HG03159 (cell line): Measurements from ENCODE around the gene IRF2BPL.
"Not testable (repeated sequence)": the region's sequence is repeated elsewhere in the genome, so short reads cannot be mapped to it uniquely, and the experiment has no call there.

Experiments used
- ATAC-seq: cut with Tn5 transposase; IDR thresholded peaks from one replicate; pipeline ENCODE4 v1.9.1; 2021; ENCODE audit warnings: mild to moderate bottlenecking, moderate library complexity; ENCODE audit not compliant: unreplicated experiment

Gene IRF2BPL

DNA sequence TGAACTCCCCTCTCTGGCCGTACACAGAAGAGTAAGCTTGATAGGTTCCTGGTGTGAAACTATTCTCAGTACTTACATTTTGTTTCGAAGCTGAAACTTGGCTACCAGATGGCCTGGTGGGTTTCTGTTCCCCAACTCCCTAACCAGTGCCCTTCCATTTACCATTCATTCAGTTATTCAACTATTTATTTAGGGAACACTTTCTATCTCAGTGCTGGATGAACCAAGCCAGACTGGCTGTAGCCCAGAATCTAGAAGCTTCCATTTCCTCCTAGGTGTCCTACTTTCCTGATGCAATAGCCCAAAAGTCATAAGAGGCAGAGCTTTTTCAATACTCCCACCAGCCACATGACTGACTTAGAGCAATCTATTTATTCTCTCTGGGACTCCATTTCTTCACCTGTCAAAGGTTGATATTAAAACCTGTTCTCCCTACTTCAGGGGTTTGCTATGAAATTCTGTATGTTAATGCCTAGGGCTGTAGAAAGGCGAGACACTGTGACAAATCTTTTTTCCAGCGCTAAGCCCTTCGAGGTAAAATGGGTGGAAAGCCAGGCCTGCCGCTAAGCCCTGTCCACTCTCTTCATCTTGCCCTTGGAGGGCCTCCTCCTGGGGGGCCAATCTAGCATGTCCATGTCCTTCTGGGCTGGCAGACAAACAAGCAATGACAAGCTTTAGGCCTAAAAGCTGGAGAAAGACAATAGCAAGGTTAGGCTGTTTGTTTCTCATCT is 8.1 kb upstream of the IRF2BPL start:
- no peak for ATAC-seq

DNA sequence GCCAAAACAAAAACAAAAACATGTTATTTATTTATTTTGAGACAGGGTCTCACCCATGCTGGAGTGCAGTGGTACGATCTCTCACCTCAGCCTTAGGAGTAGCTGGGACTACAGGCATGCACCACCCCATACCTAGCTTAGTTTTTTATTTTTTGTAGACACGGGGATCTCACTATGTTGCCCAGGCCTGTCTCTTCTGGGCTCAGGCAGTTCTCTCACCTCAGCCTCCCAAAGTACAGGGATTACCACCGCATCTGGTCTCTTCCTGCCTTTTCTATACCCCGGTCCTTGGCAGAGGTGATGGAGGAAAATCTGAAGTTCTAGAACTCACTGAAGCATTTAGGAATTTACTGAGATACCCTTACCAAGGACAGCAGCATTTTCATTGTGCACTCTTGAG is 6.8 kb upstream of the IRF2BPL start:
- no peak for ATAC-seq

DNA sequence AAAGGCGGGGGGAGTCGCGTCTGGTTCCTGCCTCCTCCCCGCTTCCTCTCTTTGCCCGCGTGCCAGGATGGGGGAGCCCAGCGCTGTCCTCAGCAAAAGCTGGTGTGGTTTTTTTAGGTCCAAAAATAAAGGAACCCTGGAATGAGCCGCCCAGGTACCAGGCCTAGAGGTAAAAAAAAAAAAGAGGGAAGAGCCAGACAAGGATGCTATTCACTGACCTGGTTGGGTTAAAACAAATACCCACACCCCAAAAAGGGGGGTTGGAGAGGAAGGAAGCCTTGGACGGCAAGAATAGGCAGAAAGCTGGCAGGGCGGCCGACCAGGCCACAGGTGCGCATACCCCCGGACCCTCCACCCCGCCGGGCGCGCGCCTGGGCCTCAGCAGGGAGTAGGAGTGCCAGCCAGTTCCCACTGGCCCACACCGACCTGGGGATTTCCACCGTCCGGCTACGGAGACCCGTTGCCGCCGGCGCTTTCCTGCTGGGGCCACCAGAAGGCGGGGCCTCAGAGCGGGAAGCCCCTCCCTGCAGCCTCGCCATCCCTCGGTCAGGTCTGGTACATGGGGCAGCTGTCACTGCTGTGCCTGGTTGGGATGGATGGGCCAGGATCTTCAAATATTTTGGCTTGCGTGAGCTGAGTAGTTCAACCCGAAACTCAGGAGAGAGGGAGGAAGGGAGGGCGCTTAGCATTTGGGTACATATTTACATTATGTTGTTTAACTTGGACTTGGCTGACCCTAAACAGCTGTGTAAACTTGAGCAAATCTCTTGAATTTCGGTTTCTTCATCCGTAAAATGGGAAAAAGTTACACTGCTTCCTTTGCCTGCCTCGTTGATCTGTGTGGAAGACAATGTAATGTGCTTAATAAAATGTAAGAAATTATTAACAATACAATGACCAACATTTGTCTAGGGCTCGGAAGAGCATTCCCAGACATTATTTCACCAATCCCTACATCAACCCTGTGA is 5.4 kb upstream of the IRF2BPL start:
- peak; percentile 67 for ATAC-seq

DNA sequence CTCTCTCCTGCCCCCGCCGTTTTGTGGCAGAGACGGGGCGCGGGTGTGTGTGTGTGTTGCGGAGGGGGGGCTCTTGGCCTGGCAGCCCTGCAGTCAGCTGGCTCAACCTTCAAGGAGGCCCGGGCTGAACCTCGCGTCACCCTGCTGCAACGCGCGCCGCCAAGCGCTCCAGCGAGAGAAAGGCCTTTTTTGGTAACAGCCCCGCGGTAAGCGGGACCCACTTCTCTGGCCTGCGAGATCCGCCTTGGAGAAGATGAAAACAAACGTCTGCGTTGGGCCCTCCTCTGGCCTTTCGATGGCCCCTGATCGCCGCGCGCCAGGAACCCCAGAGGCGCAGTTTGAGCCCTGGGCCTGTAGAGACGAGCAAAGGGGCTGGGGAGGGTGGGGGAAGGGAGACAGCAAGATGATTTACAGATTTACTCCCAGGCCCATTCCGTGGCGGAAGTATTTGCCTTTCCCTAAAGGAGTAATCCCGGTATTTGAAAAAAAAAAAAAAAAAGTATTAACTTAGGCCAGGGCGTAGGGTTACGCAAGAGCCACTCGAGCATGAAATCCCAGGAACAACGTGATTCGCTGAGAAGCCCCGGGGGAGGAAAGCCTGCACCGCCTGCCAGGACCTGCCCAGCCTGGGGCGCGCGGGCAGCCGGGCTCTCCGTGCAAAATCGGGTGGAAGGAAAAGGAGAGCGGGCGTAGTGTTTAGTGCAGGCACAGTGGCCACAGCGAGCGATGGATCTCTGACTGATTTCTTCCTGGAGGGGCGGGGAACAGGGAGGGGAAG is 4.5 kb upstream of the IRF2BPL start:
- ATAC-seq, result peak; percentile 4

DNA sequence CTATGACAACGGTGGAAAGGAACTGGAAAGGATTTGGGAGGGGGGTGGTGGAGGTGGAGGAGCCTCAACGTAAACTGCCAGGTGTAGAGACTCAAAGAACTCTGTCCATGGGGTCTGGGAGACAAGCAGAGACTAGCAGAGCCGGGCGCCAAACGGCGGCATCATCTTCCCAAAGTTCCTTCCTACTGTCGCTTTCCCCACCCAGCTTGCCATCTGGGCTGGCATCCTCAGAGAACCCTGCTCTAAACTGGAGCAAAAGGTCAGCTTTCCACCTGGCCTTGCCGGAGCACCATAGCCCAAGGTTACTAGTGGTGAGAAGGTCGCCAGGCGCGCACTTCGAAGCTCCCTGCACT is 4.0 kb upstream of the IRF2BPL start:
- ATAC-seq, result no peak

DNA sequence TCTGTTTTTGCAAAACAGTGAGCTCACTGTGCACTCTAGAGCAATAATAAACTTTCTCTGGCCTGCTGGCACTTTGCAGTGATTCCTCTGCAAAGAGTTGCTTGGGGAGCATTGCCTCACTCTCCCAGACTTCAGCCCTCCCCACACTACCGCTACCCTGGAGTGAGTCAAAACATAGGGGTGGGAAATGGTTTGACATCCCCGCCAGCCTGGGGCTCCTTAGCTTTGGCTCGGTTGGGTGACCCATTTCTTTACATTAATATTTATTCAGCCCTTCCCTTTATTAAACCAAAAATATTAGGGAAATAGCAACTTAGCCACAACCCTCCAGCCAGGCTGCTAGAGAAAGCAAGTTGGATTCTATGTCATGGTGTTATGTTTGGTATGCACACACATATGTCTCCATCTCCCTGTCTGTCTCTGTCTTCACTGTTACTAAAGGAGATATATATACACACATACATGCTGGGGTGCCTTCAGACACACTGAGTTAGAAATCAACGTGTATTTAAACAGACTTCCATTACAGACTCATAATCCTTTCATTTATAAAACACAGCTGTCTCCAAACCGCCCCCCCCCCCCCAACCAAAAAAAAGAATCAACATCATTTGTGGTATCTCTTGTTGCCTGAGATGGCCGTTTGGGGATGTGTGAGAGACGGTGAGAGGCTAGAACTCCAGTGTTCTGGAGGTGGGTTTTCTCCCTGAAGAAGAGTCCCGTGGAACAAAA is 3.4 kb upstream of the IRF2BPL start:
- ATAC-seq, result no peak

DNA sequence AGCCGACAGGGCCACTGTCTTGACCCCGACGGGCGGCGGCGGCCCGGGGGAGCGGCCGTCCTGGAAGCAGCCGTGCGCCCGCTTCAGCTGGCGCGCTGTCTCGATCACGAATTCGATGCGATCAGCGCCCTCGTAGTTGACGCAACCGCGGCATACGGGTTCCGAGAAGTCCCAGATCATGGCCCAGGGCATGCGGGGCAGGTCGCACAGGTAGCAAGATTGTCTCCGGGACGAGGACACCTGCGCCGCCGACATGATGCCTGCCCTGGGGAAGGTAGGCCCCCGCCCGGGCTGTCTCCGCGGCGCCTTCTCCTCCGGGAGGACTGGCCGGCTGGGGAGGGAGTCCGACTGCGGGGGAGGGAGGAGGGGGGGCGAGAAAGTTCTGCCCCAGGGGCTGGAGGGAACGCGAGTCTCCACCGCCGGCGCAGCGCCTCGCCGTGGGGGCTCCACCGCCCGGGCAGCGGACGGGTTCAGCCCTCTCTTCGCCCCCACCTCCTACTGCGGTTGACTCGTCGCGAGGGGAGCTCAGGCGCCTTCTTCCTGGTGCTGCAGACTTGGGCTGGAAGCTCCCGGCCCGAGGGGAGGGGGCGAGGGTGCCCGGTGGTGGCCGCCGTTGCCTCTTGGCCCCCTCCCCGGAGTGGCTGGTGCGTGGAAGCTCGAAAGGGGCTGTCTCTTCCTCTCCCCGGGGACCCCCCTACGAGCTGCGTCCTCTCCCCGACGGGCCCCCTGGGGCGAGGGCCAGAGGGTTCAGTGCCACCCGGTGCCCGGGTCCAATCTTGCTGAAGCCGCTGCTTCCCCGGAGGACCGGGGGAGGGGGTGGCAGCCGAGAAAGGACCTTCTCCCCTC is 747 bp downstream of the IRF2BPL start:
- ATAC-seq, result peak; percentile 30

DNA sequence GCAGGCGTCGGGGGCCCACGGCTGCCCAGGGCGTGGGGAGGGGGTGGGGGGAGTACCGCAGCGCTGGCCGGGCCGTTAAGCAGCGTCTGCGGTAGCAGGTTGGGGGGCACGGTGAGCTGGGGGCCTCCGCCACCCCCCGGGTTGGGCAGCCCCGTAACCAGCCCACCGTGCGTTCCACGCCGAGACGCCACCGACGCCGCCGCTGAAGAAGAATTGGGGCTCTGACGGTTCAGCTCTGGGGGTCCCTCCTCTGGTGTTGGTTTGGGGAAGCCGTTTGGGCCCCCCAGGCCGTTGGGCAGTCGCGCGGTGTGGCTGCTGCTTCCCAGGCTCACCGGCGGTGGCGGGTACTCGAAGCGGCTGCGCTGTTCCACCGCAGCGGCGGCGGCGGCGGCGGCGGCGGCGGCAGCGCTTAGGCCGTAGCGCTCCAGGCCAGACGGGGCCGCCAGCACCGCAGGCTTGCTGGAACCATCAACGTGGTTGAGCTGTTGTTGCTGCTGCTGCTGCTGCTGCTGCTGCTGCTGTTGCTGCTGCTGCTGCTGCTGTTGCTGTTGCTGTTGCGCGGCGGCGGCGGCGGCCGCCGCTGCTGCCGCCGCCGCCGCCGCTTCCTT is 1.5 kb downstream of the IRF2BPL start:
- ATAC-seq, result peak; percentile 16

DNA sequence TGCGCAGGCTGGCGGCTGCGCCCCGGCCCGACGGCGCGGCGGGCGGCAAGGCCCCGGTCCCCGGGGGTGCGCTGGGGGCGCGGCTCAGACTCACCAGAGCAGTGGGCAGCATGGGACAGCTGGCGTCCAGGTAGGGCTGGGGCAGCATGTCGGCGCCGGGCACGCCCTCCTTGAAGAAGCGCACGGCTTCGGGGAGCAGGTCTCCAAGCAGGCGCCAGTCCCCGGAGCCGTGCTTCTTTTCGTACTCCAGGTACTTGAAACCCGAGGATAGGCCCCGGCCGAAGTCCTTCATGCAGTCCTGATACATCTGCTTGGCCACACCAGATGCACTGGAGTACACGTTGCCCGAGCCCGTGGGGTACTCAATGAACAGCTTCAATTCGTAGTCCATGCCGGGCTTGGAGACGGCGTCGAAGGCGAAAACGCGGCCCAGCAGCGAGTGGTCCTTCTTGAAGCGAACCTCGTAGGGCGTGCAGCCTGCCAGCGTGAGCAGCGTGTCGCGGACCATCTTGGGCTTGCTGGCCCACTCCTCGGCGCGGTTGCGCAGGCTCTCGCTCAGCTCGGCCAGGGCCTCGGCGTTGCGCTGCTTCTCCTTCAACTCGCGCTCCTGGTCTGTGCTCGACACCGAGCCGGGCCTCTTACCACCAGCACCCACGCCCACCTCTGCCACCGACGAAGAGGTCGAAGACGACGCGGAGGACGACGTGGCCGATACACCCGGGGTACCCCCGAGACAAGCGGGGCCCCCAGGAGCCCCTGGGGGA is 2.2 kb downstream of the IRF2BPL start:
- ATAC-seq, result no peak

DNA sequence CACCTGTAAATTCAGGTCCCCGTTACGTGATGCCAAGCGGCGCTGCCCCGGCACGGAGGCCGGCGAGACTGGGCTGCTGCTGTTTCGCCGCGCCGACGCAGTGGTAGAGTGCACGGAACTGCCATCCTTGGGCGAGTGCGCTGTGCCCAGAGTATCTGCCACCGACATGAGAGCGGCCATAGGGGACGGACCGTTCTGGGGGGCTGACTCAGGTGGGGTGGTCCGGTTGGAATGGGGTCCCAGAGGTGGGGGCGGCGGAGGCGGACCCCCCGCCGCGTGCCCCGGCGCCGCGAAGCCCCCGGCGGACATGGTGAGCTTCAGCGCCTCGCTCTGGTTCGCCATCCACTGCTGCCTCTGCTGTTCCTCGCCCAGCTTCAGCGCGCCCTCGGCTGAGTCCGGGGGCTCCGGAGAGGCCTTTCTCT is 2.8 kb downstream of the IRF2BPL start:
- no peak for ATAC-seq

DNA sequence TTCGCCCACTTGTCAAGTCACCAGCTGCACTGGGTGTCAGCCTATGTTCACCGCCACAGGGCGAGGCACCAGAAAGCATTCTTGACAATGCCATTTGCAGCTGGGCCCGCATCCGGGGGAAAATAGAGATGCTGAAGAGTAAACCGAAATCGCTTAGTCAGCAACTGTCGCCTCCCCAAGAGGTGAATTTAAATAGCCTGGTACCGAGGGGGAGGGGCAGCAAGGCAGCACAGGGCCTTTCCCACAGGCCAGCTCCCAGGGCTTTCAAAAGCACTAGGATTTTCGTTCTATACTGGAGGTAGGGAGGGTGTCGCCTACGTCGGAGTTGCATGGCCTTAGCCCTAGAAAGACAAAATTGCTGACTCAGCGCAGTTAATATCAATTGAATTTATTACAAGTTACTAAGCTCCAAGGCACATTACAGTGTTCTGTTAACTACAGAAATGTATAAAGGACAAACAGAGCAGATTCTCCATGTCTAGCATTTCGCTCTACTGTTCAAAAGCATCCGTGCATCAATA is 4.3 kb downstream of the IRF2BPL start:
- ATAC-seq, result no peak

DNA sequence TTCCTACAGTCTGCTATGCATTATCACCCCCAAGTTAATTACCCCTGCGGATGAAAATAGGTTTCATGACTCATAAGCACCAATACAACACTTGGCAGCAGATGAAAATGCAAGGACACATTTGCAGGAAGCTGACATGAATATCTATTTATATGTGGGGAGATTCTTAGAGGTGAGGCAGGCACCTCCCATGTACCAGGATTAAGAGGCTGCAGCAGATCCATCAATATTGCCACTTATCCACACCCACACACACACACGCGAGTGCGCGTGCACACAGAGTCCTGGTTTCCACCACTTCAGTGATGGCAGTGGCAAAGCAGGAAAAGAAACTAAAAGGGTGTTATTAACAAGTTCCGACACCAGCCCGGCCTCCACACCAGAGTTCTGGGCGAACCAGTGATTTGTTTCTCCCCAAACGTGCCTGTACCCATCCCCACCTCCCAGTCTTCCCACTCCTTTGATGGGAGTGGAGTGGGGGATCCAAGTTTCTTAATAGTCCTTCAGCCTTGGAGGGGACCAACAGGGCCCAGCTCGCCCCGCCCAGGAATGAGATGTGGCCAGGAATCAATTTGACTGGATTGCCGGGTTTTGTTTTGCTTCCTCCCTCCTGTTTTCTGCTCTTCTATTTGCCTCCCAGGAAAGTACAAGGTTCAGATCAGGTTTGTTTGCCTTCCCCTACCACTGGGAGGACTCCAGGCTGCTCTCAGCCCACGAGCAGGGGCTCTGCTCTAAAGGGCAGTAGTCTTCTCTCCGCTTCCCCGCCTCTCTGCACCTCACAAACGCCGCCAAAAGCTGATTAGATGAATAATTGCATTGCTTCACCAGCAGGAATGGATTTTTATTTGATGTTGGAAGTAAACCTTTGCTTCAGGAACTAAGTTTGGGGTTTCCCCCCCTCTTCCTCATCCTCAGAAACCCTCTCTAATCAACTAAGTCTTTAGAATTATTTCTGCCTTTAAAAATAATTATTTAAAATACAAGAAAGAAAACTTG is 5.2 kb downstream of the IRF2BPL start:
- ATAC-seq, result no peak

DNA sequence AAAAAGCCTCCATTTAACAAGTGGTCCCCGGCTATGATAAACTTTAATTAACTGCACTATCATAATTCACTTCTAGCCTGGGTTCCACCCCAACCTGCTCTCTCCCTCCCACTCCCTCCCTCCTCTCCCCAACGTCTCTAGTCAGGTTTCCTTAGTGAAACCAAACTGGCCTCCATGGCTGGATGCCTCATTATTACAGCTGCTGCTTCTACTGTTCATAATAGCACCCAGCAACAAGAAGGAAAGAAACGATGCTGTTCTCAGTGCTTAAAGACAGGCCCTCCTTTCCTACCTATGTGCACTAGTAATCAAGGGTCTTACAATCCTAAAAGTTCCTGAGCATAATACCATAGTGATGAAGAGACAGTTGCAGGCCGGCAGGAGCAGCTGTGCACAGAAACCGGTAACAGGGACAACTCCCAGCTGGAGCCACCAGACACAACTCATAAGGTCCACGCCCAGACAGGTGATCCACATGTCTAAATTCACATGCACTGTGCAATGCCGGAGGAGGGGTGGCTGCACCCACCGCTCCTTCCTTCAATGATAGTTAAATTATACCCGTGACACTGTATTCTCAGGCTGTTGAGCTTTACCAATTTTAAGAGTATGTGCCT is 6.2 kb downstream of the IRF2BPL start:
- ATAC-seq, result no peak

DNA sequence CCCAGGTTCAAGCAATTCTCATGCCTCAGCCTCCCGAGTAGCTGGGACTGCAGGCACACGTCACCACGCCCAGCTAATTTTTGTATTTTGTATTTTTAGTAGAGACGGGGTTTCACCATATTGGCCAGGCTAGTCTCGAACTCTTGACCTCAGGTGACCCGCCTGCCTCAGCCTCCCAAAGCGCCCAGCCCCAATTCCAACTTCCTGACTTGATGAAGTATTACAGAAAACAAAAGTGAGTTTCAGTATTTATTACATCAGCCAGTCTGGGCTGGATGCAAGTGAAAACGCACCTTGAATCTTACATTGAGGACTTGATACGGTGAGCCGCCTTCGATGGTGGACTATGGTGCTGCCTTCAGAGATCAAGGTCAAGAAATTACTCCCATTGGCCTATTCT is 7.1 kb downstream of the IRF2BPL start:
- ATAC-seq, result not testable (repeated sequence)

DNA sequence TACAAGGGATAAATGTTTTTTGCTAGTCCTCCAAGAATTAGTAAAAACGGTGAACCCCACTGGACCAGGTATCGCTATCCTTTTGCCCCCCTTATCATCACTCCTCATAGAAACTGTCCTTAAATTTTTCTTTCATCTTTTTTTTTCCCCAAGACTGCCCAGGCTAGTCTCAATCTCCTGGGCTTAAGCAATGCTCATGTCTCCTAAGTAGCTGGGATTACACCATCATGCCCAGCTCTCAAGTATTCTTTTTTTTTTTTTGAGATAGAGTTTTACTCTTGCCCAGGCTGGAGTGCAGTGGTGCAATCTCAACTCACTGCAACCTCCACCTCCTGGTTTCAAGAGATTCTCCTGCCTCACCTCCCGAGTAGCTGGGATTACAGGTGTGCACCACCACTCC is 9.7 kb downstream of the IRF2BPL start:
- ATAC-seq, result no peak

DNA sequence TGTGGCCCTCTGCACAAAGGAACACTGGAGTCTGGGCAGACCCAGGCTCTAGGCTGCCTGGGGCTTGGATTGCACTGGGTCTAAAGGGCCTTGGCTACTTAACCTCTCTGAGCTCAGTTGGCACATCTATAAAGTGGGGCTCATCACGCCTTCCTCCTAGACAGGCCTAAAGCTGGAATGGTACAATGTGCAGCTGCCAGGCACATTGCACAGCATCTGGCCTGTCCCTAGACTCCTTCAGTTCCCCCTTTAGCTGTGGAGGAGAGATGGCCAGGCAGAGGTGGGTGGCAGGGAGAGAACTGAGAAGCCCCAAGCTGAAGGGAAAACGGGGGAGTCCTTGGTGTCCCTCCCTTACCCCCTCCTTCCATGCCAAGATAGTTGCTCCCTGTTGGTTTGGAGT is 10.8 kb downstream of the IRF2BPL start:
- no peak for ATAC-seq

DNA sequence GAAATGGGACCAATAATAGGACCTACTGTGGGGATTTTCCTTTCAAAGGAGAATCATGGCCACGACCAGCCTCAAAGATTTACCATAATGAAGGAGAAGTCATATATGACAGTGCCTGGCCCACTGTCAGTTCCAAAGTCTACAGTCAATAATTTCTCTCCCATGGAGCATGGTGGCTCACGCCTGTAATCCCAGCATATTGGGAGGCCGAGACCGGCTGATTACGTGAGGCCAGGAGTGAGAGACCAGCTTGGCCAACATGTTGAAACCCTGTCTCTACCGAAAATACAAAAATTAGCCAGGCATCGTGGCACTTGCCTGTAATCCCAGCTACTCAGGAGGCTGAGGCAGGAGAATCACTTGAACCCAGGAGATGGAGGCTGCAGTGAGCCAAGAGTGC is 13.8 kb downstream of the IRF2BPL start:
- no peak for ATAC-seq
